Middle frontal gyrus (tissue), 1 donor: Measurements from ENCODE around the gene RBM12.
"Not testable (repeated sequence)": the region's sequence is repeated elsewhere in the genome, so short reads cannot be mapped to it uniquely, and the experiment has no call there.

ENCODE experiments used
- DNase-seq: peaks from one replicate; pipeline ENCODE4 v3.0.0-alpha.2; 2015; ENCODE audit warnings: low spot score; ENCODE audit errors: extremely low spot score

RBM12 gene

GRCh38 chr20:35698298-35699126 lies 33.8 kb upstream of the RBM12 start:
- no peak for DNase-seq

- DNase-seq = no peak
Observed at GRCh38 chr20:35697696-35698297, 33.1 kb upstream of the RBM12 start.

- no peak for DNase-seq
Observed at GRCh38 chr20:35695978-35696377, 31.3 kb upstream of the RBM12 start.

- DNase-seq = no peak
Observed at GRCh38 chr20:35695245-35695749, 30.6 kb upstream of the RBM12 start.

GRCh38 chr20:35690265-35690664 lies 25.6 kb upstream of the RBM12 start:
- no peak for DNase-seq

GRCh38 chr20:35686872-35687271 lies 22.2 kb upstream of the RBM12 start:
- DNase-seq = not testable (repeated sequence)

- not testable (repeated sequence) for DNase-seq
Observed at GRCh38 chr20:35685368-35685767, 20.7 kb upstream of the RBM12 start.

- no peak for DNase-seq
Observed at GRCh38 chr20:35681960-35682359, 17.3 kb upstream of the RBM12 start.

GRCh38 chr20:35680452-35681183 lies 15.9 kb upstream of the RBM12 start:
- no peak for DNase-seq

GRCh38 chr20:35674921-35675320 lies 10.2 kb upstream of the RBM12 start:
- DNase-seq = no peak

GRCh38 chr20:35673884-35674283 lies 9.2 kb upstream of the RBM12 start:
- no peak for DNase-seq

GRCh38 chr20:35669681-35670080 lies 5.0 kb upstream of the RBM12 start:
- no peak for DNase-seq

GRCh38 chr20:35669221-35669620 lies 4.5 kb upstream of the RBM12 start:
- DNase-seq = no peak

GRCh38 chr20:35665949-35666288 lies 1.2 kb upstream of the RBM12 start:
- no peak for DNase-seq

- DNase-seq = no peak
Observed at GRCh38 chr20:35663516-35664465, 909 bp downstream of the RBM12 start.

GRCh38 chr20:35662551-35662950 lies 2.1 kb downstream of the RBM12 start:
- DNase-seq = no peak

GRCh38 chr20:35661908-35662307 lies 2.8 kb downstream of the RBM12 start:
- no peak for DNase-seq

GRCh38 chr20:35661053-35661452 lies 3.6 kb downstream of the RBM12 start:
- DNase-seq = no peak

GRCh38 chr20:35660122-35660937 lies 4.4 kb downstream of the RBM12 start:
- DNase-seq = no peak

GRCh38 chr20:35657271-35657670 lies 7.4 kb downstream of the RBM12 start:
- no peak for DNase-seq
